GM21367 (cell line): Measurements from ENCODE around the gene CD8B2.
"Not testable (repeated sequence)": the region's sequence is repeated elsewhere in the genome, so short reads cannot be mapped to it uniquely, and the experiment has no call there.

Source experiments
- ATAC-seq: cut with Tn5 transposase; IDR thresholded peaks from one replicate; pipeline ENCODE4 v1.9.1; 2021; ENCODE audit not compliant: unreplicated experiment

The CD8B2 gene

GRCh38 chr2:106511476-106511901 lies 24.3 kb downstream of the CD8B2 start:
- ATAC-seq, result not testable (repeated sequence)

- ATAC-seq, result not testable (repeated sequence)
Observed at GRCh38 chr2:106511934-106512333, 24.8 kb downstream of the CD8B2 start.

GRCh38 chr2:106513391-106513790 lies 26.2 kb downstream of the CD8B2 start:
- ATAC-seq, result not testable (repeated sequence)

- ATAC-seq, result not testable (repeated sequence)
Observed at GRCh38 chr2:106514827-106515226, 27.7 kb downstream of the CD8B2 start.

- ATAC-seq, result no peak
Observed at GRCh38 chr2:106516436-106516835, 29.3 kb downstream of the CD8B2 start.

GRCh38 chr2:106516864-106517263 lies 29.7 kb downstream of the CD8B2 start:
- no peak for ATAC-seq

- no peak for ATAC-seq
Observed at GRCh38 chr2:106517329-106517728, 30.2 kb downstream of the CD8B2 start.

- no peak for ATAC-seq
Observed at GRCh38 chr2:106519767-106520166, 32.6 kb downstream of the CD8B2 start.

GRCh38 chr2:106521016-106521415 lies 33.9 kb downstream of the CD8B2 start:
- no peak for ATAC-seq

- ATAC-seq, result no peak
Observed at GRCh38 chr2:106523976-106524665, 37.0 kb downstream of the CD8B2 start.

GRCh38 chr2:106530866-106531265 lies 43.7 kb downstream of the CD8B2 start:
- no peak for ATAC-seq

- ATAC-seq, result no peak
Observed at GRCh38 chr2:106531676-106532214, 44.6 kb downstream of the CD8B2 start.

GRCh38 chr2:106532236-106532635 lies 45.1 kb downstream of the CD8B2 start:
- ATAC-seq, result no peak

- ATAC-seq, result no peak
Observed at GRCh38 chr2:106534471-106534870, 47.3 kb downstream of the CD8B2 start.

GRCh38 chr2:106536490-106536889 lies 49.3 kb downstream of the CD8B2 start:
- ATAC-seq, result no peak

GRCh38 chr2:106537047-106537446 lies 49.9 kb downstream of the CD8B2 start:
- no peak for ATAC-seq

GRCh38 chr2:106537791-106538191 lies 50.6 kb downstream of the CD8B2 start:
- no peak for ATAC-seq

GRCh38 chr2:106540886-106541285 lies 53.7 kb downstream of the CD8B2 start:
- no peak for ATAC-seq

- ATAC-seq, result no peak
Observed at GRCh38 chr2:106541333-106541732, 54.2 kb downstream of the CD8B2 start.

GRCh38 chr2:106542746-106543359 lies 55.7 kb downstream of the CD8B2 start:
- peak; percentile 90 for ATAC-seq

GRCh38 chr2:106545007-106545406 lies 57.8 kb downstream of the CD8B2 start:
- ATAC-seq, result no peak

GRCh38 chr2:106546391-106546990 lies 59.3 kb downstream of the CD8B2 start:
- no peak for ATAC-seq
